Gastrocnemius medialis (tissue), 4 donors: ENCODE measurements around the gene RHBDD1.
A peak's percentile ranks its signal among the peaks of the same experiment; 100 is the strongest.

Source experiments
- POLR2A ChIP-seq, 2 donors: fragments of 450-650 bp; IDR thresholded peaks; one replicate each; pipeline ENCODE4 v1.6.1; 2017; ENCODE audit warnings: antibody characterized with exemption in 2 of 2, mild to moderate bottlenecking in 2 of 2, moderate library complexity in 2 of 2
- TF ChIP-seq, protein P1 (sequence below), 5 experiments: fragments of 450-650 bp in 3 of 5; fragments of 200-600 bp in 2 of 5; sonication (generic) in 2 of 5; IDR thresholded peaks in 4 of 5; conservative IDR thresholded peaks in 1 of 5; 1 replicate in 4 of 5; 2 replicates in 1 of 5; pipeline ENCODE4 v1.5.1; 2016 to 2019; ENCODE audit warnings: antibody characterized with exemption in 5 of 5, mild to moderate bottlenecking in 3 of 5, moderate library complexity in 3 of 5

DNA sequence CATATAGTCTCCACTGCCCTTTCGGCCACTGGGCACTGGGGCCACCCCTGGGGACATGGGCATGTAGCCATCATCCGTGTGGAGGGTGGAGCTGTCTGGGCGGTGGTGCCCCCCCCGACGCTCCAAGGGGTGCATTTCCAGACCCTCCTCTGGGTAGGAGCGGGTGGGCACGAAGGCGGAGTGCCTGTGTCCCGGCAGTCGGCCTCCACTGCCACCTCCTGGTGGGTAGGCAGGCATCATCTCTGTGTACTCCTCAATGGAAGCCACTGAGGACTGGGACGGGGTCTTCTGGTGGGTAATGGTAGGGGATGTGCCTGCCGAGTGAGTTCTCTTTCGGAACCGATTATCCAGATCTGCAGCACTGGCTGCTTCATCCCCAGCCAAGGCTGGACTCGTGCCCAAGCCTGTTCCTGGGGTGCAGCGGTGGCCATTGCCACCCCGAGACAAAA, 39.0 kb upstream of the RHBDD1 start:
- TF ChIP-seq, protein P1, sequence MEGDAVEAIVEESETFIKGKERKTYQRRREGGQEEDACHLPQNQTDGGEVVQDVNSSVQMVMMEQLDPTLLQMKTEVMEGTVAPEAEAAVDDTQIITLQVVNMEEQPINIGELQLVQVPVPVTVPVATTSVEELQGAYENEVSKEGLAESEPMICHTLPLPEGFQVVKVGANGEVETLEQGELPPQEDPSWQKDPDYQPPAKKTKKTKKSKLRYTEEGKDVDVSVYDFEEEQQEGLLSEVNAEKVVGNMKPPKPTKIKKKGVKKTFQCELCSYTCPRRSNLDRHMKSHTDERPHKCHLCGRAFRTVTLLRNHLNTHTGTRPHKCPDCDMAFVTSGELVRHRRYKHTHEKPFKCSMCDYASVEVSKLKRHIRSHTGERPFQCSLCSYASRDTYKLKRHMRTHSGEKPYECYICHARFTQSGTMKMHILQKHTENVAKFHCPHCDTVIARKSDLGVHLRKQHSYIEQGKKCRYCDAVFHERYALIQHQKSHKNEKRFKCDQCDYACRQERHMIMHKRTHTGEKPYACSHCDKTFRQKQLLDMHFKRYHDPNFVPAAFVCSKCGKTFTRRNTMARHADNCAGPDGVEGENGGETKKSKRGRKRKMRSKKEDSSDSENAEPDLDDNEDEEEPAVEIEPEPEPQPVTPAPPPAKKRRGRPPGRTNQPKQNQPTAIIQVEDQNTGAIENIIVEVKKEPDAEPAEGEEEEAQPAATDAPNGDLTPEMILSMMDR (IDR thresholded peaks at IDR 0.05 in 4 of 5, conservative IDR thresholded peaks at IDR 0.05 in 1 of 5) = peak; percentile 73 to 86 (median 81)
- no peak for TF ChIP-seq POLR2A (IDR thresholded peaks at IDR 0.05)
